GM12874 (cell line): ENCODE results near the gene PRM3.

Source experiments
- TF ChIP-seq, protein P1 (sequence below): IDR thresholded peaks from 2 replicates; pipeline ENCODE4 v1.5.1; 2011; ENCODE audit warnings: low read depth, mild to moderate bottlenecking, control low read depth, low read length, moderate library complexity; ENCODE audit not compliant: insufficient read depth

PRM3 gene

DNA sequence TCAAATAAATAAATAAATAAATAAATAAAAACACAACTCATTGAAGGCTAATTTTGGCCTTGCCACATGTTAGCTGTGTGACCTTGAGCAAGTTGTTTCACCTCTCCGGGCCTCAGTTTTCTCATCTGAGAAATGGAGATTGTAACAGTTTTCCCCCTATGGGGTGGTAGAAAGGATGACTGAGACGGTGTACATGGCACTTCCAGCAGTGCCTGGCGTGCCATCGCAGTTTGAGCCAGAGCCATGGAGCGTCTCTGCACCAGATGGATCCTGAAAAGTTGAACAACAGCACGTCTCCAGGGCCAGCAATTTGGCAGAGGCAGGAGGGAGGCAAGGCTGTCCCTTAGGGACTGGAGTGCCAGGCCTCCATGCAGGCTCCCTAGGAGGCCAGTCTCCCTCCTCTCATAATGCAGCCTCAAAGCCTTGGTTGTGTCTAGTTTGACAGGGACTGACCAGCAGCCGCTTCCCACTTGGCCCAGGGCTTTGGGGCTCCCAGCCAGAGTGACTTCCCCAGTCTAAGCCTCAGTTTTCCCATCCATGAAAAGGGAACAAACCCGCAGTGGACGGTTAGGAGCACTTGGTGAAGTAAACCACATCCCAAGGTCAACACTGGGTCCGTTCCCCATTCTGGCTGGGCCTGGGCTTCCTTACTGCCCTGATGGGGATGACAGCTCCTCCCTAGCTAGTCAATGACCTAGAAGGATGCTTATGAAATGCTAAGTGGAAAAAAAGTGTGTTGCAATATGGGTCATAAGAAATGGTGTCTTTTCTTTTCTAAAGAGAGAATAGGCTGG is 36.8 kb downstream of the PRM3 start:
- TF ChIP-seq, protein P1, sequence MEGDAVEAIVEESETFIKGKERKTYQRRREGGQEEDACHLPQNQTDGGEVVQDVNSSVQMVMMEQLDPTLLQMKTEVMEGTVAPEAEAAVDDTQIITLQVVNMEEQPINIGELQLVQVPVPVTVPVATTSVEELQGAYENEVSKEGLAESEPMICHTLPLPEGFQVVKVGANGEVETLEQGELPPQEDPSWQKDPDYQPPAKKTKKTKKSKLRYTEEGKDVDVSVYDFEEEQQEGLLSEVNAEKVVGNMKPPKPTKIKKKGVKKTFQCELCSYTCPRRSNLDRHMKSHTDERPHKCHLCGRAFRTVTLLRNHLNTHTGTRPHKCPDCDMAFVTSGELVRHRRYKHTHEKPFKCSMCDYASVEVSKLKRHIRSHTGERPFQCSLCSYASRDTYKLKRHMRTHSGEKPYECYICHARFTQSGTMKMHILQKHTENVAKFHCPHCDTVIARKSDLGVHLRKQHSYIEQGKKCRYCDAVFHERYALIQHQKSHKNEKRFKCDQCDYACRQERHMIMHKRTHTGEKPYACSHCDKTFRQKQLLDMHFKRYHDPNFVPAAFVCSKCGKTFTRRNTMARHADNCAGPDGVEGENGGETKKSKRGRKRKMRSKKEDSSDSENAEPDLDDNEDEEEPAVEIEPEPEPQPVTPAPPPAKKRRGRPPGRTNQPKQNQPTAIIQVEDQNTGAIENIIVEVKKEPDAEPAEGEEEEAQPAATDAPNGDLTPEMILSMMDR = no peak

GRCh38 chr16:11235703-11235991 is 37.8 kb downstream of the PRM3 start:
- TF ChIP-seq, protein P1 = no peak

- TF ChIP-seq, protein P1 = no peak
Observed at GRCh38 chr16:11234884-11235702, 38.3 kb downstream of the PRM3 start.

- TF ChIP-seq, protein P1 = no peak
Observed at GRCh38 chr16:11233727-11234376, 39.6 kb downstream of the PRM3 start.

GRCh38 chr16:11232852-11233726 is 40.3 kb downstream of the PRM3 start:
- TF ChIP-seq, protein P1 = 0 out of 2 replicates have a peak, but pooled peaks have one; percentile 2

- TF ChIP-seq, protein P1 = no peak
Observed at GRCh38 chr16:11232302-11232851, 41.1 kb downstream of the PRM3 start.
